Stimulated activated CD4-positive, alpha-beta T cell treated with anti-CD3 and anti-CD28 coated beads, Interleukin-15, amount 100 ng/mL, for 1 hour (primary cell): ENCODE data around the gene CCDC3.
"Not testable (repeated sequence)": the region's sequence is repeated elsewhere in the genome, so short reads cannot be mapped to it uniquely, and the experiment has no call there.

Experiments
- DNase-seq, 2 donors: peaks; one replicate each; pipeline ENCODE4 v3.0.0-alpha.2; 2020; ENCODE audit warnings: low read depth in 1 of 2, low spot score in 1 of 2

The CCDC3 gene

GRCh38 chr10:13001041-13001886 is at the start of gene CCDC3:
TSS of gene CCDC3 (minus strand) at chr10:13001713. CDS start at chr10:13001570, 143 bp downstream.
- DNase-seq, result no peak

GRCh38 chr10:13051126-13051694 is 49.7 kb upstream of the CCDC3 start:
- DNase-seq, result no peak

DNA sequence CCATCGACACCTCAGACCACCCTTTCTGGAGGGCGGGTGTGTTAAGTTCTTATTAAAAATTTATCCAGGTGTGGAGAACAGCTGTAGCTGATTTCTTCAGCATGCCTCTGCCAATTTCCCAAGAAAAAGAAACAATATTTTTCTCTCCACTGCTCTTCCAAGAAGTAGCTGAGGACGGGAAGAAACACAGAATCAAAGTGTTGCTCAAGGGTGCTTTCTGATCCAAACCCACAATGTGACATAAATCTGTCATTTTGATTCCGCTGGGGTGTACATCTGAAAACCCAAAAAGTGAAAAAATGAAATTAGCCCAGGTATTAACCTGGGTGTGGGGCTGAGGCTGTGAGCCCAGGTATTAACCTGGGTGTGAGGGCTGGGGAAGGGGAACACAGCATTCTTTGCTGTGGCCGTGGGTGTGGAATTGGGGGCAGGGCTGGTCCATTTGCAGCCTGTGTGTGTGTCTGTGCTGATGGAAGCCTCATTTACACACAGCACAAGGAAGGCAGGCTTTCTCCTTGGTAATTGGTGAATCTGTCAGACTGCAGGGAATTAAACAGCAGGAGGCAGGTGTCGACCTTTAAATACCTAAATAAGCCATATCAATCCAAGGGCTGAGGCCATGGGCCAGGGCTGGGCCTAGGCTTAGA is 48.4 kb upstream of the CCDC3 start:
- DNase-seq, result no peak

DNA sequence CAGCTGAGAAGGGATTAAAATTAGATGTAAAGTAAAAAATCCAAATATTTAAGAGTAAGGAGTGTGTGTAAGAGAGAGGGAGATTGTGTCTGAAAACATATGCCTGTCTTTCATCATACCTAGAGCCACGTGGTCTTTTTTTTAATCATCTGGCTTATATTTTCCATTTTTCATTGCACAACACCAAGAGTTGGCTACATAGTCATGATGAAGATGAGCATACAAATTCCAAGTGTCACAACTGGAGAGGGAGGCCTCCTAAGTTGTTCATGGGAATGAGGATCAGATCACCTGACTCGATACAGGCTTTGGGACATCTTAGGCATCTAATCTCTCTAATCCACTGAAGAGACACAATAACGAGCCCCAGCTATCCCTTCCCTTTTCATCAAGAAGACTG is 47.2 kb upstream of the CCDC3 start:
- no peak for DNase-seq

GRCh38 chr10:13047529-13048206 is 46.2 kb upstream of the CCDC3 start:
- DNase-seq, result no peak

- no peak for DNase-seq
Observed at GRCh38 chr10:13046851-13047528, 45.5 kb upstream of the CCDC3 start.

DNA sequence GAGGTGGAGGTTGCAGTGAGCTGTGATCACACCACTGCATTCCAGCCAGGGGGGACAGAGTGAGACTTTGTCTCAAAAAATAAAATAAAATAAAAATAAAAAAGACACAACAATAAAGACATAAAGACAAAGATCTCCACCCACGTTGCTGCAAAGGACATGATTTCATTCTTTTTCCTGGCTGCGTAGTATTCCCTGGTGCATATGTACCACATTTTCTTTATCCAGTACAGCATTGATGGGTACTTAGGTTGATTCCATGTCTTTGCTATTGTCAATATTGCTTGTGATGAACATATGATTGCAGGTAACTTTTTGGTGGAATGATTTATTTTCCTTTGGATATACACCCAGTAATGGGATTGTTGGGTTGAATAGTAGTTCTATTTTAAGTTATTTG is 42.0 kb upstream of the CCDC3 start:
- no peak for DNase-seq

- DNase-seq, result no peak
Observed at GRCh38 chr10:13039761-13040160, 38.2 kb upstream of the CCDC3 start.

GRCh38 chr10:13038391-13038790 is 36.9 kb upstream of the CCDC3 start:
- no peak for DNase-seq

GRCh38 chr10:13037832-13038231 is 36.3 kb upstream of the CCDC3 start:
- DNase-seq, result no peak

GRCh38 chr10:13036841-13037240 is 35.3 kb upstream of the CCDC3 start:
- no peak for DNase-seq

DNA sequence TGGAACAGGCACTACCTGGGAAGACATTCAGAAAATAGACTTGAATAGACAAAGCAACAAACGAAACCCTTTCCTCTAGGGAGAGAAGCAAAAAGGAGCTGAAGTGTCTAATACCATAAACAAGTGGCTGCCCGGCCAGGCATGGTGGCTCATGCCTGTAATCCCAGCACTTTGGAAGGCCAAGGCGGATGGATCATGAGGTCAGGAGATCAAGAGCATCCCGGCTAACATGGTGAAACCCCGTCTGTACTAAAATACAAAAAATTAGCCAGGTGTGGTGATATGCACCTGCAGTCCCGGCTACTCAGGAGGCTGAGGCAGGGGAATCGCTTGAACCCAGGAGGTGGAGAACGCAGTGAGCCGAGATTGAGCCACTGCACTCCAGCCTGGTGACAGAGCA is 34.2 kb upstream of the CCDC3 start:
- DNase-seq, result not testable (repeated sequence)

DNA sequence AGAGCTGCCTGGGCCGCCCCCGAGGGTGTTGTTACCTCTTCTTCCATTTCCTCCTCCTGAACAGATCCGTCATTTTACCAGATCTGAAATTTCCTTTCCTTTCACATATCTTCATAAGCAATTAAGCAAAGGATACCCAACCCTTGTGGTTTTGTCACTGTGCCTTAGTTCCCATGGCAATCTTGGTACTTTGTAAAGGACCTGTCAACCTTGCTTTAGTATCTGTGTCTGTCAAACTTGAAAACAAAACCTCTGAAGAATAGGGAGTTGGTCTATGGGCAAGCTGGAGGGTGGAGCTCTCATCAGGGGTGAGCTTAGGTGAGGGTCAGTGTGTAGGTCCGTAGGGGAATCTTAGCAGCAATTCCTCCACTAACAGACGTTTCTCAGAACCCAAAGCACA is 25.4 kb upstream of the CCDC3 start:
- no peak for DNase-seq

DNA sequence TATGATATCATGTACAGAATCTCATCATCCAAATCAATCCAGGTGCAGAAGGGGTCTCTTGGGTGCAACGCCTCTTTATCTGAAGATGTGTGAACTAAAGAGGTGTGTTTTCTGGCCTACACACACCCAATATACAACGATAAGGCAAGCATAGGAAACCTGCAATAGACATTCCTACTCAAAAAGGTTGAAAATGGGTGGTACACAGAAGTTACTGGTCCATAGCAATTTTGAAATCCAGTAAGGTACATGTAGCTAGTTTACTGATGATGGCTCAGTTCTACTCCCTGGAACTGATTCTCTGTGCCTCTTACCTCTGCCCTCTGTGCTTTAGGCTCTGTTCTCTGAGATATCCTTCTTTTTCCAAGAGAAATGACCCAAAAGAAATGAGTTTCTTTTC is 22.2 kb upstream of the CCDC3 start:
- no peak for DNase-seq

GRCh38 chr10:13019280-13019679 is 17.8 kb upstream of the CCDC3 start:
- DNase-seq, result no peak

GRCh38 chr10:13018171-13018570 is 16.7 kb upstream of the CCDC3 start:
- no peak for DNase-seq

DNA sequence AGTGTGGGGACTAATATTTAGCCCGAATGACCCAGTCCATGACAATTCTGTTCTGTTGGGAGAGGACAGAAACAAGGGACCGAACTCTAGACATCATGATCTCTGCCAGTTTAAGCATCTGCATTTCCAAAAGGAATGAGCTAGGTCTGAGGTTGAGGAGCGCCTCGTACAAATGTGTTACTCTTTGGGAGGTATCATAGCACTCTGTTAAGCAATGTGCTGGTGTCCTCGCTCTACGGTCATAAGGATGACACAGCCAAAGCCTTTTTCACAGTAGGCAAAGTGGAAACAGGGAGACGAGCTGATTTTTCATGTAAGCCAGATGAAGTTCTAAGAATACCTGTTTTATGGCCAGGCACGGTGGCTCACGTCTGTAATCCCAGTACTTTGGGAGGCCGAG is 15.4 kb upstream of the CCDC3 start:
- no peak for DNase-seq

- DNase-seq, result no peak
Observed at GRCh38 chr10:13016426-13016825, 14.9 kb upstream of the CCDC3 start.

GRCh38 chr10:13006037-13006436 is 4.5 kb upstream of the CCDC3 start:
- no peak for DNase-seq

DNA sequence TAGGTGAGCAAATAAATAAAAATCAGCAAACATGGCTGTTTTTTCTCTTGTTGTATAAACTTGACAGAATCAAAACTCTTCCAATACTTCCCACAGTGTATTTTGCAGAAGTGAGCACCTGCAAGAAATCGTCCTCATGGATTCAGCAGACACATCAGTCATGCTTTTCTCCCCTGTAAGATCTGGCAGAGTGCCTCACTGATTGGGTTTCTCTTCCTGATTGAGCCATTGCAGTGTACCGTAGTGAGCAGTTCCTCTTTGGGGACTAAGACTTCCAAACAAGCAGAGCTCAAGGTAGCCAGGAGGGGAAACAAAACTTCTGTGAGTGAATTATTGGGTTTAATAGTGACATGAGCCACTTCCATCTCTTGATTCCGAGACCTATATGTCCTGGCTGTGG is 2.2 kb upstream of the CCDC3 start:
- DNase-seq, result no peak

GRCh38 chr10:13003004-13003403 is 1.5 kb upstream of the CCDC3 start:
- DNase-seq, result no peak
